OCI-LY1 (cell line): ENCODE measurements around the gene RNF212.

ENCODE experiments used
- H2AFZ ChIP-seq: fragments of 200-600 bp; sonication (generic), shearing (Covaris generic); 2 replicates; pipeline ENCODE4 v1.6.0; 2014; ENCODE audit warnings: antibody characterized with exemption, mild to moderate bottlenecking, low read length
- H3F3A ChIP-seq: fragments of 200-600 bp; sonication (generic), shearing (Covaris generic); 2 replicates; pipeline ENCODE4 v1.6.0; 2014; ENCODE audit warnings: mild to moderate bottlenecking, antibody characterized with exemption, low read length, moderate library complexity; ENCODE audit not compliant: insufficient read depth
- H3K27ac ChIP-seq: fragments of 200-600 bp; sonication (generic); 2 replicates; pipeline ENCODE4 v1.5.1; 2014; ENCODE audit warnings: low read length, mixed run types, mild to moderate bottlenecking, low read depth; ENCODE audit not compliant: poor library complexity, severe bottlenecking
- H3K27me3 ChIP-seq: fragments of 200-600 bp; sonication (generic); 2 replicates; pipeline ENCODE4 v1.6.0; 2014; ENCODE audit warnings: antibody characterized with exemption, mild to moderate bottlenecking, low read length, moderate library complexity; ENCODE audit not compliant: insufficient read depth
- H3K36me3 ChIP-seq: fragments of 200-600 bp; sonication (generic); 2 replicates; pipeline ENCODE4 v1.6.1; 2014; ENCODE audit warnings: mild to moderate bottlenecking, antibody characterized with exemption, low read length, moderate library complexity, mixed read lengths; ENCODE audit not compliant: insufficient read depth
- H3K4me1 ChIP-seq: fragments of 200-600 bp; sonication (generic); 2 replicates; pipeline ENCODE4 v1.5.1; 2014; ENCODE audit warnings: mild to moderate bottlenecking, low read length, moderate library complexity; ENCODE audit not compliant: insufficient read depth, severe bottlenecking
- H3K4me2 ChIP-seq: fragments of 200-600 bp; sonication (generic), shearing (Covaris generic); 2 replicates; pipeline ENCODE4 v1.6.1; 2014; ENCODE audit warnings: low read length
- H3K4me3 ChIP-seq: fragments of 200-600 bp; sonication (generic); 2 replicates; pipeline ENCODE4 v1.5.1; 2014; ENCODE audit warnings: low read length, low read depth, mild to moderate bottlenecking, mixed read lengths; ENCODE audit not compliant: poor library complexity, severe bottlenecking
- H3K79me2 ChIP-seq: fragments of 200-600 bp; shearing (Covaris generic); 2 replicates; pipeline ENCODE4 v1.6.1; 2016; ENCODE audit warnings: mixed run types, low read length, mixed read lengths; ENCODE audit not compliant: insufficient read depth
- H3K9ac ChIP-seq: fragments of 200-600 bp; sonication (generic), shearing (Covaris generic); 2 replicates; pipeline ENCODE4 v1.6.1; 2014; ENCODE audit warnings: mild to moderate bottlenecking, low read length, mixed read lengths
- H3K9me2 ChIP-seq: fragments of 200-600 bp; sonication (generic), shearing (Covaris generic); 2 replicates; pipeline ENCODE4 v1.6.1; 2014; ENCODE audit warnings: low read depth, mild to moderate bottlenecking, low read length, mixed read lengths
- H3K9me3 ChIP-seq: fragments of 200-600 bp; shearing (Covaris generic); 2 replicates; pipeline ENCODE4 v1.6.1; 2014; ENCODE audit warnings: low read length, mixed read lengths
- H4K20me1 ChIP-seq: fragments of 200-600 bp; sonication (generic), shearing (Covaris generic); 2 replicates; pipeline ENCODE4 v1.6.0; 2016; ENCODE audit warnings: mild to moderate bottlenecking, low read length; ENCODE audit not compliant: insufficient read depth
- EZH2 ChIP-seq: fragments of 200-600 bp; sonication (generic), shearing (Covaris generic); IDR thresholded peaks from 2 replicates; pipeline ENCODE4 v1.8.0; 2017; ENCODE audit warnings: borderline replicate concordance, mixed run types, mild to moderate bottlenecking, antibody characterized with exemption, low read length, moderate library complexity, mixed read lengths
- TF ChIP-seq, protein P1 (sequence below): fragments of 200-600 bp; sonication (generic), shearing (Covaris generic); IDR thresholded peaks from 2 replicates; pipeline ENCODE4 v1.5.1; 2017; ENCODE audit warnings: mild to moderate bottlenecking, antibody characterized with exemption, low read length, moderate library complexity, mixed read lengths

The RNF212 gene

DNA sequence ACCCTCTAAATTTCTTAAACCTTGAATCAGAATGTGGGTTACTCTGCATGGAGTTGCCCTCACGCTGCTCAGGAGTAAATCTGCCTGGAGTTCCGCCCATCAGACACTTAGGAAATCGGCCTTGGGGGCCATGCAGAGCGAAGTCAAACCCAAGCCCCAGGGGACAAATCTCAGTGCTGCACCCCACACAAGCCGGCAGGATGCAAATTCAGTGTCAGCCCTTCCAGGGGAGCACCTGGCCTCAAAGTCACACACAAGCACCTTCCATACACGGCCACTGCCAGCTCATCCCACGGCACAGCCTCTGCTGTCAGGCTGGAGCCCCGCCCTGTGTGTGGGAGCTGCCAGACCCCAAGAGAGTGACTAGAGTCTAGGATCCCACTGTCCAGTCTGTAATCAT is 27.4 kb downstream of the RNF212 start:
- TF ChIP-seq EZH2: no peak
- TF ChIP-seq, protein P1, sequence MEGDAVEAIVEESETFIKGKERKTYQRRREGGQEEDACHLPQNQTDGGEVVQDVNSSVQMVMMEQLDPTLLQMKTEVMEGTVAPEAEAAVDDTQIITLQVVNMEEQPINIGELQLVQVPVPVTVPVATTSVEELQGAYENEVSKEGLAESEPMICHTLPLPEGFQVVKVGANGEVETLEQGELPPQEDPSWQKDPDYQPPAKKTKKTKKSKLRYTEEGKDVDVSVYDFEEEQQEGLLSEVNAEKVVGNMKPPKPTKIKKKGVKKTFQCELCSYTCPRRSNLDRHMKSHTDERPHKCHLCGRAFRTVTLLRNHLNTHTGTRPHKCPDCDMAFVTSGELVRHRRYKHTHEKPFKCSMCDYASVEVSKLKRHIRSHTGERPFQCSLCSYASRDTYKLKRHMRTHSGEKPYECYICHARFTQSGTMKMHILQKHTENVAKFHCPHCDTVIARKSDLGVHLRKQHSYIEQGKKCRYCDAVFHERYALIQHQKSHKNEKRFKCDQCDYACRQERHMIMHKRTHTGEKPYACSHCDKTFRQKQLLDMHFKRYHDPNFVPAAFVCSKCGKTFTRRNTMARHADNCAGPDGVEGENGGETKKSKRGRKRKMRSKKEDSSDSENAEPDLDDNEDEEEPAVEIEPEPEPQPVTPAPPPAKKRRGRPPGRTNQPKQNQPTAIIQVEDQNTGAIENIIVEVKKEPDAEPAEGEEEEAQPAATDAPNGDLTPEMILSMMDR: no peak
- Histone ChIP-seq H3K4me3 (no peak overlapping the region), H3K4me2 (no peak overlapping the region), H3K9ac (no peak overlapping the region), H3K79me2 (no peaks in the 10 kb centered on the region), H4K20me1 (no peaks in the 10 kb centered on the region), H3K9me3 (no peaks in the 10 kb centered on the region), H3K27me3 (no peaks in the 10 kb centered on the region), H3K36me3 (no peaks in the 10 kb centered on the region), H3F3A (no peaks in the 10 kb centered on the region), H2AFZ (no peak overlapping the region), H3K4me1 (no peaks in the 10 kb centered on the region), H3K9me2 (no peaks in the 10 kb centered on the region), H3K27ac (no peak overlapping the region)

DNA sequence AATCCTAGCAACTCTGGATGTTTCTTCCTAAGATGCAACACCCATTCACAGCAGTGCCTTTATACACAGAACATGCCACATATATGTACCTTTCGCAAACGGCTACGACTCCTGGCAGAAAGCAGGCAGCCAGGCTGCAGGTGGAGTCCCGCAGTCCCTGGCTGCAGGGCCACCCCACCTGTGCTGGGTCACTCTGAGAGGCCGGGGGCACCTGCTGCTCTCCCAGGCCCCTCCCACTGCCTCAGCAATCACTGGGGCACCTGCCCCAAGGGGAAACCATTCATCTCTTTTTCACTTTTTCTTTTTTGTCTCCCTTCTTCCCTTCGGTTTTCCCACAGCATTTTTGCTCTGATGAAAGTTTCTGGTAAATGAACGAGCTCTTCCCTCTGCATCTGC is 28.0 kb downstream of the RNF212 start:
- Histone ChIP-seq H2AFZ (no peak overlapping the region), H4K20me1 (no peaks in the 10 kb centered on the region), H3K36me3 (no peaks in the 10 kb centered on the region), H3K79me2 (no peaks in the 10 kb centered on the region), H3K4me1 (no peaks in the 10 kb centered on the region), H3F3A (no peaks in the 10 kb centered on the region), H3K4me3 (no peak overlapping the region), H3K27ac (no peak overlapping the region), H3K9ac (no peak overlapping the region), H3K4me2 (no peak overlapping the region), H3K9me2 (no peaks in the 10 kb centered on the region), H3K27me3 (no peaks in the 10 kb centered on the region), H3K9me3 (no peaks in the 10 kb centered on the region)
- TF ChIP-seq, protein P1: no peak
- no peak for TF ChIP-seq EZH2

DNA sequence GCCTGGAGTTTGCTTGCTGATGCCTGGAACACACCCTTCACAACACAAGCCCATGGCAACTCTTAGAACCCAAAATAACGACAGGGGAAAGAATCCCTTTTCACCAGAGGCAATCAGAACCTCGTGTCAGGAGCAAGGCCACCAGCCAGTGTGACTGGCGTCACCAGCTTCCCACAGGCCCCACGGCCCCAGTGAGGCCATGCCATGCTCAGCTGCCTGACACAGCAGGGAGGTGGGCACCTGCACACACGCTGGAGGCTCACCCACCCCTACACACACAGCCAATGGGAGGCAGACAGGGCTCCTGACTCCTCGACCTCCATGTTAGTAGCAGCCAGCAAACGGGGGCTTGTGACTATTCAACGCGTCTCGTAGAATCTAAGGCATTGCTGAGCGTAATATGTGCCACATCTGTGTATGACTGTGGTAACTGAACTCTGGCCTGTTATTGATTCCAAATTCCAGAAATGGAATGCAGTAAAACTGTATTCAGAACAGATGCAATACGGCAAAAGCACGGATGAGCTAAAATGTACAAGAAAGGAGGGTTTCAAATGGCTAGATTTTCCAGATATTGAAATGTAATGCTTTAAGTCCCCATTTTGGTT is 28.5 kb downstream of the RNF212 start:
- Histone ChIP-seq H4K20me1 (no peaks in the 10 kb centered on the region), H3F3A (no peaks in the 10 kb centered on the region), H3K27me3 (no peaks in the 10 kb centered on the region), H3K27ac (no peak overlapping the region), H2AFZ (no peak overlapping the region), H3K4me2 (no peak overlapping the region), H3K36me3 (no peaks in the 10 kb centered on the region), H3K9me2 (no peaks in the 10 kb centered on the region), H3K9ac (no peak overlapping the region), H3K9me3 (no peaks in the 10 kb centered on the region), H3K79me2 (no peaks in the 10 kb centered on the region), H3K4me3 (no peak overlapping the region), H3K4me1 (no peaks in the 10 kb centered on the region)
- TF ChIP-seq EZH2: no peak
- TF ChIP-seq, protein P1: no peak
